Measurements from ENCODE around the gene MANBA.

MANBA gene

GRCh38 chr4:102705391-102705935 lies 55.3 kb downstream of the MANBA start:
- Histone ChIP-seq H2BK120ac (ENCODE audit: low read depth, low read length) (no peak overlapping the region), H3K79me1 (replicated peaks; ENCODE audit: low read length, poor library complexity, severe bottlenecking) (peaks cover 8% of the 10 kb centered on the region), H2BK12ac (ENCODE audit: low read length in 2 of 2) (no peak overlapping the region), H3K27ac (ENCODE audit: low read length, poor library complexity, severe bottlenecking) (no peak overlapping the region), H3K18ac (ENCODE audit: low read depth in 1 of 2, low read length in 2 of 2) (no peak overlapping the region), H3K4me3 (ENCODE audit: insufficient read depth in 1 of 2, low read depth in 1 of 2, low read length in 2 of 2) (no peak overlapping the region), H3K4me2 (ENCODE audit: low read length, poor library complexity, severe bottlenecking) (no peak overlapping the region), H3K4me1 (ENCODE audit: control insufficient read depth, insufficient read depth, low read depth, low read length) (no peaks in the 10 kb centered on the region), H3K9ac (ENCODE audit: low read length) (no peak overlapping the region), H2BK15ac (ENCODE audit: low read depth, poor library complexity, severe bottlenecking) (no peak overlapping the region), H4K91ac (ENCODE audit: low read length) (no peak overlapping the region), H3K9me3 (ENCODE audit: control insufficient read depth, low read length) (no peaks in the 10 kb centered on the region), H3K36me3 (ENCODE audit: control insufficient read depth in 1 of 2, insufficient read depth in 2 of 2, low read depth in 1 of 2, low read length in 2 of 2) (no peaks in the 10 kb centered on the region), H3K27me3 (ENCODE audit: control insufficient read depth in 1 of 2, insufficient read depth in 1 of 2, low read length in 2 of 2) (no peaks in the 10 kb centered on the region), H2BK5ac (ENCODE audit: low read depth, low read length, poor library complexity, severe bottlenecking) (no peak overlapping the region), H2AK5ac (ENCODE audit: low read length, severe bottlenecking) (no peak overlapping the region), H3K23ac (ENCODE audit: low read length in 2 of 2) (no peak overlapping the region), H3K4ac (ENCODE audit: low read depth in 1 of 2, low read length in 2 of 2) (no peak overlapping the region), H4K8ac (ENCODE audit: low read length) (no peak overlapping the region), H3K14ac (ENCODE audit: low read length in 2 of 2) (no peak overlapping the region), H2AFZ (ENCODE audit: low read depth, low read length) (no peak overlapping the region)
- WGBS = 100% methylated on average over 1 of the region's 1 CpG
- DNase-seq = no peak

GRCh38 chr4:102696758-102697157 lies 64.0 kb downstream of the MANBA start:
- Histone ChIP-seq H4K91ac (ENCODE audit: low read length) (no peak overlapping the region), H3K18ac (ENCODE audit: low read depth in 1 of 2, low read length in 2 of 2) (no peak overlapping the region), H3K4me1 (ENCODE audit: control insufficient read depth, insufficient read depth, low read depth, low read length) (no peaks in the 10 kb centered on the region), H2BK15ac (ENCODE audit: low read depth, poor library complexity, severe bottlenecking) (no peak overlapping the region), H2BK5ac (ENCODE audit: low read depth, low read length, poor library complexity, severe bottlenecking) (no peak overlapping the region), H4K8ac (ENCODE audit: low read length) (no peak overlapping the region), H2AFZ (ENCODE audit: low read depth, low read length) (no peak overlapping the region), H3K14ac (ENCODE audit: low read length in 2 of 2) (no peak overlapping the region), H3K36me3 (ENCODE audit: control insufficient read depth in 1 of 2, insufficient read depth in 2 of 2, low read depth in 1 of 2, low read length in 2 of 2) (peaks cover 0 to 20% of the 10 kb centered on the region in 2 experiments), H3K4me3 (ENCODE audit: insufficient read depth in 1 of 2, low read depth in 1 of 2, low read length in 2 of 2) (no peak overlapping the region), H3K4ac (ENCODE audit: low read depth in 1 of 2, low read length in 2 of 2) (no peak overlapping the region), H3K9me3 (ENCODE audit: control insufficient read depth, low read length) (no peaks in the 10 kb centered on the region), H3K27me3 (ENCODE audit: control insufficient read depth in 1 of 2, insufficient read depth in 1 of 2, low read length in 2 of 2) (no peaks in the 10 kb centered on the region), H2BK120ac (ENCODE audit: low read depth, low read length) (no peak overlapping the region), H2AK5ac (ENCODE audit: low read length, severe bottlenecking) (no peak overlapping the region), H3K79me1 (replicated peaks; ENCODE audit: low read length, poor library complexity, severe bottlenecking) (no peaks in the 10 kb centered on the region), H3K23ac (ENCODE audit: low read length in 2 of 2) (no peak overlapping the region), H3K9ac (ENCODE audit: low read length) (no peak overlapping the region), H3K27ac (ENCODE audit: low read length, poor library complexity, severe bottlenecking) (no peak overlapping the region), H2BK12ac (ENCODE audit: low read length in 2 of 2) (no peak overlapping the region), H3K4me2 (ENCODE audit: low read length, poor library complexity, severe bottlenecking) (no peak overlapping the region)
- WGBS = 94% methylated on average over 2 of the region's 3 CpGs
- DNase-seq = no peak

- H3K4me1 ChIP-seq (ENCODE audit: control insufficient read depth, insufficient read depth, low read depth, low read length) = no peaks in the 10 kb centered on the region
- H2BK15ac ChIP-seq (ENCODE audit: low read depth, poor library complexity, severe bottlenecking) = no peak overlapping the region
- H3K4me3 ChIP-seq (ENCODE audit: insufficient read depth in 1 of 2, low read depth in 1 of 2, low read length in 2 of 2) = no peak overlapping the region
- no peak for DNase-seq
- H3K4ac ChIP-seq (ENCODE audit: low read depth in 1 of 2, low read length in 2 of 2) = no peak overlapping the region
- no peak overlapping the region for H2AK5ac ChIP-seq (ENCODE audit: low read length, severe bottlenecking)
- H2AFZ ChIP-seq (ENCODE audit: low read depth, low read length) = no peak overlapping the region
- H4K91ac ChIP-seq (ENCODE audit: low read length) = no peak overlapping the region
- no peak overlapping the region for H4K8ac ChIP-seq (ENCODE audit: low read length)
- no peaks in the 10 kb centered on the region for H3K9me3 ChIP-seq (ENCODE audit: control insufficient read depth, low read length)
- H3K18ac ChIP-seq (ENCODE audit: low read depth in 1 of 2, low read length in 2 of 2) = no peak overlapping the region
- H3K4me2 ChIP-seq (ENCODE audit: low read length, poor library complexity, severe bottlenecking) = no peak overlapping the region
- H3K14ac ChIP-seq (ENCODE audit: low read length in 2 of 2) = no peak overlapping the region
- WGBS = 90% methylated on average over 2 of the region's 3 CpGs
- H3K27ac ChIP-seq (ENCODE audit: low read length, poor library complexity, severe bottlenecking) = no peak overlapping the region
- peak overlapping the region in 1 of 2 experiments; percentile 1 for H2BK12ac ChIP-seq (ENCODE audit: low read length in 2 of 2)
- H2BK5ac ChIP-seq (ENCODE audit: low read depth, low read length, poor library complexity, severe bottlenecking) = no peak overlapping the region
- no peaks in the 10 kb centered on the region for H3K79me1 ChIP-seq (replicated peaks; ENCODE audit: low read length, poor library complexity, severe bottlenecking)
- H3K23ac ChIP-seq (ENCODE audit: low read length in 2 of 2) = no peak overlapping the region
- H3K36me3 ChIP-seq (ENCODE audit: control insufficient read depth in 1 of 2, insufficient read depth in 2 of 2, low read depth in 1 of 2, low read length in 2 of 2) = peaks cover 0 to 24% of the 10 kb centered on the region in 2 experiments
- H3K27me3 ChIP-seq (ENCODE audit: control insufficient read depth in 1 of 2, insufficient read depth in 1 of 2, low read length in 2 of 2) = no peaks in the 10 kb centered on the region
- H3K9ac ChIP-seq (ENCODE audit: low read length) = no peak overlapping the region
- H2BK120ac ChIP-seq (ENCODE audit: low read depth, low read length) = no peak overlapping the region
Observed at GRCh38 chr4:102694791-102695190, 66.0 kb downstream of the MANBA start.

GRCh38 chr4:102693861-102694260 lies 66.9 kb downstream of the MANBA start:
- no peak overlapping the region for H2BK15ac ChIP-seq (ENCODE audit: low read depth, poor library complexity, severe bottlenecking)
- H3K27ac ChIP-seq (ENCODE audit: low read length, poor library complexity, severe bottlenecking) = no peak overlapping the region
- DNase-seq = no peak
- no peaks in the 10 kb centered on the region for H3K27me3 ChIP-seq (ENCODE audit: control insufficient read depth in 1 of 2, insufficient read depth in 1 of 2, low read length in 2 of 2)
- no peak overlapping the region for H2BK120ac ChIP-seq (ENCODE audit: low read depth, low read length)
- no peaks in the 10 kb centered on the region for H3K9me3 ChIP-seq (ENCODE audit: control insufficient read depth, low read length)
- H3K23ac ChIP-seq (ENCODE audit: low read length in 2 of 2) = no peak overlapping the region
- no peak overlapping the region for H3K4me2 ChIP-seq (ENCODE audit: low read length, poor library complexity, severe bottlenecking)
- H2BK5ac ChIP-seq (ENCODE audit: low read depth, low read length, poor library complexity, severe bottlenecking) = no peak overlapping the region
- H4K91ac ChIP-seq (ENCODE audit: low read length) = no peak overlapping the region
- no peaks in the 10 kb centered on the region for H3K79me1 ChIP-seq (replicated peaks; ENCODE audit: low read length, poor library complexity, severe bottlenecking)
- H3K9ac ChIP-seq (ENCODE audit: low read length) = no peak overlapping the region
- no peak overlapping the region for H2AFZ ChIP-seq (ENCODE audit: low read depth, low read length)
- H3K36me3 ChIP-seq (ENCODE audit: control insufficient read depth in 1 of 2, insufficient read depth in 2 of 2, low read depth in 1 of 2, low read length in 2 of 2) = peaks cover 0 to 30% of the 10 kb centered on the region in 2 experiments
- 86% methylated on average over 2 of the region's 5 CpGs for WGBS
- no peak overlapping the region for H3K4me3 ChIP-seq (ENCODE audit: insufficient read depth in 1 of 2, low read depth in 1 of 2, low read length in 2 of 2)
- no peak overlapping the region for H2BK12ac ChIP-seq (ENCODE audit: low read length in 2 of 2)
- no peak overlapping the region for H3K14ac ChIP-seq (ENCODE audit: low read length in 2 of 2)
- H3K4me1 ChIP-seq (ENCODE audit: control insufficient read depth, insufficient read depth, low read depth, low read length) = no peaks in the 10 kb centered on the region
- no peak overlapping the region for H4K8ac ChIP-seq (ENCODE audit: low read length)
- no peak overlapping the region for H3K18ac ChIP-seq (ENCODE audit: low read depth in 1 of 2, low read length in 2 of 2)
- H3K4ac ChIP-seq (ENCODE audit: low read depth in 1 of 2, low read length in 2 of 2) = no peak overlapping the region
- no peak overlapping the region for H2AK5ac ChIP-seq (ENCODE audit: low read length, severe bottlenecking)
